GM23338 (cell line): ENCODE results near the gene SIAE. TPM values are rescaled to one million over a fixed set of nuclear protein-coding genes. Genes with fewer than 3 reads are reported as not detected.

Source experiments
- ATAC-seq: fragments of 200-7000 bp; cut with Tn5 transposase; 3 replicates; pipeline ENCODE4 v1.9.1; 2020
- DNase-seq: peaks from one replicate; pipeline ENCODE4 v3.0.0-alpha.2; 2015; ENCODE audit warnings: low spot score
- H2AFZ ChIP-seq: fragments of 200-600 bp; sonication (generic); 2 replicates; pipeline ENCODE4 v1.8.0; 2016; ENCODE audit warnings: antibody characterized with exemption, mild to moderate bottlenecking, moderate library complexity
- H3F3A ChIP-seq: fragments of 200-600 bp; sonication (generic); replicated peaks from 2 replicates; pipeline ENCODE4 v1.8.0; 2017; ENCODE audit warnings: antibody characterized with exemption, mixed run types, low read depth
- H3K27ac ChIP-seq: fragments of 200-600 bp; sonication (generic); 2 replicates; pipeline ENCODE4 v1.6.1; 2016; ENCODE audit warnings: low read depth
- H3K27me3 ChIP-seq: fragments of 200-600 bp; sonication (generic); 2 replicates; pipeline ENCODE4 v1.8.0; 2016; ENCODE audit warnings: mild to moderate bottlenecking, mixed run types, moderate library complexity; ENCODE audit not compliant: insufficient read depth
- H3K36me3 ChIP-seq: fragments of 200-600 bp; sonication (generic); 2 replicates; pipeline ENCODE4 v1.8.0; 2016; ENCODE audit warnings: mild to moderate bottlenecking; ENCODE audit not compliant: insufficient read depth
- H3K4me1 ChIP-seq: fragments of 200-600 bp; sonication (generic); 2 replicates; pipeline ENCODE4 v1.8.0; 2016; ENCODE audit warnings: mild to moderate bottlenecking, moderate library complexity; ENCODE audit not compliant: insufficient read depth
- H3K4me2 ChIP-seq: fragments of 200-600 bp; sonication (generic); 2 replicates; pipeline ENCODE4 v1.7.1; 2017; ENCODE audit warnings: mixed run types
- H3K4me3 ChIP-seq: fragments of 200-600 bp; sonication (generic); 2 replicates; pipeline ENCODE4 v1.6.1; 2016; ENCODE audit warnings: mixed run types
- H3K79me2 ChIP-seq: fragments of 200-600 bp; sonication (generic); replicated peaks from 2 replicates; pipeline ENCODE4 v1.8.0; 2017; ENCODE audit warnings: mild to moderate bottlenecking; ENCODE audit not compliant: insufficient read depth
- H3K9me2 ChIP-seq: fragments of 200-600 bp; sonication (generic); 2 replicates; pipeline ENCODE4 v1.8.0; 2017; ENCODE audit not compliant: insufficient read depth
- H4K20me1 ChIP-seq: fragments of 200-600 bp; sonication (generic); replicated peaks from 2 replicates; pipeline ENCODE4 v1.8.0; 2017; ENCODE audit warnings: mild to moderate bottlenecking; ENCODE audit not compliant: insufficient read depth
- H3K27ac Mint-ChIP-seq: 2 replicates; pipeline ENCODE4 v1.8.0; 2020; ENCODE audit warnings: inconsistent platforms, mild to moderate bottlenecking, moderate library complexity, mixed read lengths
- H3K27me3 Mint-ChIP-seq: 3 replicates; pipeline ENCODE4 v1.8.0; 2022; ENCODE audit warnings: low read depth, mild to moderate bottlenecking, moderate library complexity, mixed read lengths, inconsistent platforms; ENCODE audit not compliant: insufficient read depth, poor library complexity
- H3K36me3 Mint-ChIP-seq: 3 replicates; pipeline ENCODE4 v1.8.0; 2021; ENCODE audit warnings: low read depth, mild to moderate bottlenecking, inconsistent platforms, moderate library complexity, mixed read lengths
- H3K4me1 Mint-ChIP-seq: 3 replicates; pipeline ENCODE4 v1.8.0; 2020; ENCODE audit warnings: mild to moderate bottlenecking, inconsistent platforms, mixed read lengths
- H3K4me3 Mint-ChIP-seq: 3 replicates; pipeline ENCODE4 v1.8.0; 2021; ENCODE audit warnings: moderate library complexity, mild to moderate bottlenecking, inconsistent platforms, mixed read lengths
- H3K9me3 Mint-ChIP-seq: 3 replicates; pipeline ENCODE4 v1.8.0; 2020; ENCODE audit warnings: moderate library complexity, mild to moderate bottlenecking, inconsistent platforms, mixed read lengths
- CREB1 ChIP-seq: fragments of 250-450 bp; sonication (Bioruptor Pico); IDR thresholded peaks from 2 replicates; pipeline ENCODE4 v1.5.0; 2020; ENCODE audit warnings: low read depth, mild to moderate bottlenecking, moderate library complexity
- EZH2 ChIP-seq: fragments of 200-600 bp; sonication (generic); IDR thresholded peaks from one replicate; pipeline ENCODE4 v1.8.0; 2017; ENCODE audit warnings: antibody characterized with exemption, mild to moderate bottlenecking, low read depth; ENCODE audit not compliant: unreplicated experiment
- JUNB ChIP-seq: IDR thresholded peaks from one replicate; pipeline ENCODE4 v1.6.1; 2016; ENCODE audit warnings: antibody characterized with exemption; ENCODE audit not compliant: unreplicated experiment
- REST ChIP-seq: IDR thresholded peaks from one replicate; pipeline ENCODE4 v1.6.1; 2018; ENCODE audit warnings: antibody characterized with exemption; ENCODE audit not compliant: unreplicated experiment
- STAT1 ChIP-seq: IDR thresholded peaks from one replicate; pipeline ENCODE4 v1.6.1; 2016; ENCODE audit warnings: antibody characterized with exemption; ENCODE audit not compliant: unreplicated experiment
- ZNF331 ChIP-seq: fragments of 250-450 bp; sonication (Bioruptor Pico); IDR thresholded peaks from 2 replicates; pipeline ENCODE4 v1.5.0; 2020; ENCODE audit warnings: low read depth, mild to moderate bottlenecking, moderate library complexity
- polyA plus RNA-seq: library from polyadenylated mRNA; unstranded; fragments of >200 nt; fragmentation: Nextera tagmentation; extraction: Ambion mirVana; gene quantifications from 2 replicates; pipeline ENCODE4 v1.2.1, GENCODE V29; 2016
- total RNA-seq: library from RNA; depleted of rRNA; stranded (reverse); fragments of >200 nt; shearing (Covaris generic); gene quantifications from 2 replicates; pipeline ENCODE4 v1.2.3, GENCODE V29; 2014
- TF ChIP-seq, protein P1 (sequence below), 2 experiments: fragments of 200-600 bp in 1 of 2; sonication (generic) in 1 of 2; conservative IDR thresholded peaks; 2 replicates each; pipeline versions ENCODE4 v1.5.1 to v1.6.1; 2016 to 2017; ENCODE audit warnings: antibody characterized with exemption in 2 of 2, low read depth in 2 of 2, mild to moderate bottlenecking in 2 of 2, moderate library complexity in 1 of 2

Gene SIAE
- total and polyA plus RNA-seq, 2 experiments from 2014 or later: 1.1 to 1.7 TPM

DNA sequence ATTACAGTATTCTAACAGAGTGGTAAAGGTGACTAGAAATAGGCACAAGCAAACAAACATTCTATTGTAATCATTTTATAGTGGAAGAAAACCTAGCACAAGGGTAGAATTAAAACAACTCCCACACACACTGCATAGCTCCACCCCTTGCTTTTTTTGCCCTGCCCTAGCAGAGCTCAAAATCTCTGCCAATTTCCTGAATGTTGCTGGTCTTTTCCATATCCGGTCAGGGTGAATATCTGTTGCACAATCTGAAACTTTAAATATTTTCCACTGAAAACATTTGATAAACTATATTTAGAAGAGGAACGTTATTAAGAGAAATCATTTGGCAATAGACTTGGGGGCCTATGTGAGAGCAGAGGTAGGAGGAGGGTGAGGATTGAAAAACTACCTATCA lies 2.8 kb upstream of the SIAE start:
- no peak for ATAC-seq
- H3K4me1 Mint-ChIP-seq: peaks cover 11% of the 10 kb centered on the region; the same call in 2 of the 3 replicates

GRCh38 chr11:124674571-124674970 lies 1.0 kb upstream of the SIAE start:
- no peaks in the 10 kb centered on the region for H3K36me3 Mint-ChIP-seq
- Histone ChIP-seq H3K27ac (no peak overlapping the region), H2AFZ (peak overlapping the region; percentile 96)

More for the DNA sequence above, 2.8 kb upstream of the SIAE start:
- Mint-ChIP-seq H3K27ac (no peak overlapping the region), H3K9me3 (no peaks in the 10 kb centered on the region), H3K27me3 (peaks cover 19% of the 10 kb centered on the region), H3K36me3 (no peaks in the 10 kb centered on the region), H3K4me3 (no peak overlapping the region)
- Histone ChIP-seq H3K79me2 (no peaks in the 10 kb centered on the region), H4K20me1 (no peaks in the 10 kb centered on the region), H2AFZ (no peak overlapping the region), H3K27ac (no peak overlapping the region), H3F3A (no peaks in the 10 kb centered on the region), H3K4me2 (no peak overlapping the region), H3K9me2 (no peaks in the 10 kb centered on the region), H3K36me3 (no peaks in the 10 kb centered on the region), H3K4me1 (peaks cover 11% of the 10 kb centered on the region; the same call in 1 of the 2 replicates), H3K27me3 (peaks cover 31% of the 10 kb centered on the region), H3K4me3 (no peak overlapping the region)
- no peak for DNase-seq
- TF ChIP-seq ZNF331 (CRISPR knock-in tag) (no peak), REST (no peak)

GRCh38 chr11:124674168-124674517 lies 604 bp upstream of the SIAE start:
- no peaks in the 10 kb centered on the region for H3K36me3 Mint-ChIP-seq
- TF ChIP-seq ZNF331 (CRISPR knock-in tag) (no peak), STAT1 (no peak), REST (no peak), CREB1 (CRISPR knock-in tag) (no peak), EZH2 (no peak)
- TF ChIP-seq, protein P1, sequence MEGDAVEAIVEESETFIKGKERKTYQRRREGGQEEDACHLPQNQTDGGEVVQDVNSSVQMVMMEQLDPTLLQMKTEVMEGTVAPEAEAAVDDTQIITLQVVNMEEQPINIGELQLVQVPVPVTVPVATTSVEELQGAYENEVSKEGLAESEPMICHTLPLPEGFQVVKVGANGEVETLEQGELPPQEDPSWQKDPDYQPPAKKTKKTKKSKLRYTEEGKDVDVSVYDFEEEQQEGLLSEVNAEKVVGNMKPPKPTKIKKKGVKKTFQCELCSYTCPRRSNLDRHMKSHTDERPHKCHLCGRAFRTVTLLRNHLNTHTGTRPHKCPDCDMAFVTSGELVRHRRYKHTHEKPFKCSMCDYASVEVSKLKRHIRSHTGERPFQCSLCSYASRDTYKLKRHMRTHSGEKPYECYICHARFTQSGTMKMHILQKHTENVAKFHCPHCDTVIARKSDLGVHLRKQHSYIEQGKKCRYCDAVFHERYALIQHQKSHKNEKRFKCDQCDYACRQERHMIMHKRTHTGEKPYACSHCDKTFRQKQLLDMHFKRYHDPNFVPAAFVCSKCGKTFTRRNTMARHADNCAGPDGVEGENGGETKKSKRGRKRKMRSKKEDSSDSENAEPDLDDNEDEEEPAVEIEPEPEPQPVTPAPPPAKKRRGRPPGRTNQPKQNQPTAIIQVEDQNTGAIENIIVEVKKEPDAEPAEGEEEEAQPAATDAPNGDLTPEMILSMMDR (conservative IDR thresholded peaks at IDR 0.05; ENCODE audit: low read depth in 2 of 2): no peak

More at GRCh38 chr11:124674571-124674970, 1.0 kb upstream of the SIAE start:
- H3K4me1 Mint-ChIP-seq: peaks cover 14% of the 10 kb centered on the region; the same call in 2 of the 3 replicates
- no peak for TF ChIP-seq JUNB
- TF ChIP-seq EZH2: peak; percentile 13
- H3K9me3 Mint-ChIP-seq: peaks cover 3% of the 10 kb centered on the region; the same call in 1 of the 3 replicates
- H3K4me3 ChIP-seq: peak overlapping the region; percentile 84
- H3K9me2 ChIP-seq: no peaks in the 10 kb centered on the region
- no peak overlapping the region for H3K27ac Mint-ChIP-seq
- DNase-seq: no peak
- H4K20me1 ChIP-seq: no peaks in the 10 kb centered on the region
- H3K4me3 Mint-ChIP-seq: peak overlapping the region; percentile 86
- peak overlapping the region; percentile 89 for H3K4me2 ChIP-seq
- H3K79me2 ChIP-seq: no peaks in the 10 kb centered on the region
- no peaks in the 10 kb centered on the region for H3K36me3 ChIP-seq
- peaks cover 19% of the 10 kb centered on the region for H3K27me3 Mint-ChIP-seq
- no peak for ATAC-seq
- H3K4me1 ChIP-seq: peaks cover 11% of the 10 kb centered on the region; the same call in 1 of the 2 replicates
- no peaks in the 10 kb centered on the region for H3F3A ChIP-seq
- peaks cover 49% of the 10 kb centered on the region for H3K27me3 ChIP-seq

More at GRCh38 chr11:124674168-124674517, 604 bp upstream of the SIAE start:
- peak overlapping the region; percentile 89 for H3K4me2 ChIP-seq
- Mint-ChIP-seq H3K4me3 (peak overlapping the region; percentile 86), H3K27me3 (peaks cover 19% of the 10 kb centered on the region), H3K27ac (peak overlapping the region; percentile 94), H3K4me1 (peaks cover 14% of the 10 kb centered on the region; the same call in 2 of the 3 replicates), H3K9me3 (peaks cover 3% of the 10 kb centered on the region; the same call in 1 of the 3 replicates)
- H3K79me2 ChIP-seq: no peaks in the 10 kb centered on the region
- peak overlapping the region; percentile 96 for H2AFZ ChIP-seq
- no peaks in the 10 kb centered on the region for H3K36me3 ChIP-seq
- DNase-seq (peak; percentile 20), ATAC-seq (peak; percentile 6; the same call in 2 of the 3 replicates)
- H3K9me2 ChIP-seq: no peaks in the 10 kb centered on the region
- no peaks in the 10 kb centered on the region for H3F3A ChIP-seq
- peaks cover 11% of the 10 kb centered on the region; the same call in 1 of the 2 replicates for H3K4me1 ChIP-seq
- H3K4me3 ChIP-seq: peak overlapping the region; percentile 84
- H3K27me3 ChIP-seq: peaks cover 53% of the 10 kb centered on the region
- H4K20me1 ChIP-seq: no peaks in the 10 kb centered on the region
- H3K27ac ChIP-seq: no peak overlapping the region
